Stimulated activated CD4-positive, alpha-beta T cell treated with anti-CD3 and anti-CD28 coated beads, Interleukin-1b, Interleukin-23, amount 100 ng/mL, for 1 hour (primary cell): ENCODE measurements around the gene TMEM213.

Experiments used
- DNase-seq, 2 donors: peaks; one replicate each; pipeline ENCODE4 v3.0.0-alpha.2; 2020; ENCODE audit warnings: low read depth in 2 of 2

TMEM213 gene

DNA sequence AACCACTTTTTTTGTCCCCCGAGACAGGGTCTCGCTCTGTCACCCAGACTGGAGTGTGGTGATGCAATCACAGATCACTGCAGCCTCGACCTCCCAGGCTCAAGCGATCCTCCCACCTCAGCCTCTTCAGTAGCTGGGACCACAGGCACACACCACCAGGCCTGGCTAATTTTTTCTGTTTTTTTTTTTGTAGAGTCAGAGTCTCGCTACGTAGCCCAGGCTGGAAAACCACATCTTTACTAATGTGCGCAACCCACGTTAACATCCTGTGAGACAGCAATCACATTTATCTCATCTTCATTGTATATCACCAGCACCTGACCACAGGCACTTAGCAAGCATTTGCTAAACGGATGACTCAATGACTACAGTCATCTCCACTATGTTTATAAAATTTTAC, 78.0 kb downstream of the TMEM213 start:
- peak; percentile 7 to 20 for DNase-seq

GRCh38 chr7:138876326-138876725, 78.5 kb downstream of the TMEM213 start:
- DNase-seq, result no peak

DNA sequence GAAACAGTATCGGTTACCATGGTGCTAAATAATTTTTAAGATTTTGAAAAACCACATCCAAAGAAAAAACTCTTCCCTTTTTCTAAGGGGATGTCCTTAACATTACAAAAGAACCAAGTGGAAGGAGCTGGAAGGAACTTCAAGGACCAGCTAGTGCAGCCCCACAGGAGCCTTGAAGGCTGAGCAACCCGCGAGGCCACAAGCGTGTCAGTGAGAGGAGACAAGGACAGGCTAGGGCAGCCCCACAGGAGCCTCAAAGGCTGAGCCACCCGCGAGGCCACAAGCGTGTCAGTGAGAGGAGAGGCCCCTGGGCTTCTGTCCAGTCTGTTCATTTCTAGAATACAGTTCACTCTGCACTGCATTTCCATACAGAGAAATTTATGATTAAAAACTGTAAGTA, 80.3 kb downstream of the TMEM213 start:
- no peak for DNase-seq

DNA sequence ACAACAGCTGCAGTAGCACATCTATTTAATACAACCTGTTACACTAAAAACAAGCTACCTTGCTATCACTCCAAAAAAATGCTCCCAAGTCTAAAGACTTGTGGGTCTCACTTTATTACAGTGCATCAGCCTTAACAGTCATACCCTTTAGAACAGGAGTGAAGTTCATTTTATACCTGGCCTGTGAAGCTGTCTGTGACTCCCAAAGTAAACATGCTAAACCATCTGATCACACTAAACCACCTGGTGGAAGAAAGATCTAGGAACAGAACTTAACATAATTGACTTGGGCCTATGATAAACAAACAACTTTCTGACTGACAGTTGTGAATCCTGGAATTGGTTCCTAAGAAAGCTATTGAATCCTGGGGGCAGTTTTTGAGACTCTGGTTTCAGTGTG, 81.1 kb downstream of the TMEM213 start:
- DNase-seq, result no peak

DNA sequence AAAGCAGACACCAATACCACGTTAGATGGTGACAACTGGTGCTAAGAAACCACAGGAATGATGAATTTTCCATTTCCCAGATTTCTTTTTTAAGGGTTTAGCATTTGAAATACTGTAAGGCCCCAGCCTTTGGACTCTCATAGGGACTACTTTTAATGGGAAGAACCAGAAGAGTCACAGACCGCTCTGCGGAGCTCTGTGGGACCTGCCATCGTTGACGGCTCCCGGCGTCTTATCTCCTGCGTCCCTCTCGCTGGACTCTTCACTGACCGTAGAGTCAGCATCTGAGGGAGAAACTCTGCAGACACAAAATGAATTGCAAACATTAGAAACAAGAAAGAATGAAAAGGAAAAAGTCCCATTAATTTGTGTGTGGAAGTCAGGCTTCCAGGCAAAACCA, 81.6 kb downstream of the TMEM213 start:
- DNase-seq, result no peak

DNA sequence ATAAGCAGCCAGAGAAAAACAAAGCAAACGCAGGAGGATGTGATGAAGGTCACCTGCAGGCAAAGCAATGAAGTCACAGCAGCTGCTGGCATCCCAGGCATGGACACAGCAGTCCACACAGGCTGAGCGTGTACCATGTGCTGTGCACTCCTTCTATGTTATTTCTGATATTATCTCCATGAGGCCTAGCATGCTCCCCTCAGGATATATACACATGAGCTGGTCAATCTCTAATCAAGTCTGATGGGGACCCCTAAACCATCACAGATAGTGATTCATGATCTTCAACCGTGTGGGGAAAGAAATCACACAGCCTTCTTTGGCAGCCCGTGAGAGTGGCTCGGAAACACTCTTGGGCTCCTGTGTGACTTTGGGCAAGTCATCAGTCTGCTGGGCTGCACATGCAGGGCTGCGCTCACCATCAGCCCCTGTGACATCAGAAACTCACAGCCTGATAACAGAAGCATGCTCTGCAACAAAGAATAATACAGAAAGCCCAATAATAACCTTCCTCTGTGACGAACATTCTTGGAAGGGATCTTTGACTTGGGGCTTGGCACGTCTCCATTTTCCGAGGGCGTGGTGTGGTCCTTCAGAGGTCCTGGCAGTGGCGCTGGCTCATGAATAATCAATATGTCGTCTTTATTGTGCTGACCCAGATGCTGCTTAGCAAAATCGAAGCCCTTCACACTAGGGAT, 83.2 kb downstream of the TMEM213 start:
- no peak for DNase-seq

GRCh38 chr7:138881579-138882188, 83.9 kb downstream of the TMEM213 start:
- DNase-seq, result no peak

GRCh38 chr7:138882249-138882648, 84.5 kb downstream of the TMEM213 start:
- no peak for DNase-seq

DNA sequence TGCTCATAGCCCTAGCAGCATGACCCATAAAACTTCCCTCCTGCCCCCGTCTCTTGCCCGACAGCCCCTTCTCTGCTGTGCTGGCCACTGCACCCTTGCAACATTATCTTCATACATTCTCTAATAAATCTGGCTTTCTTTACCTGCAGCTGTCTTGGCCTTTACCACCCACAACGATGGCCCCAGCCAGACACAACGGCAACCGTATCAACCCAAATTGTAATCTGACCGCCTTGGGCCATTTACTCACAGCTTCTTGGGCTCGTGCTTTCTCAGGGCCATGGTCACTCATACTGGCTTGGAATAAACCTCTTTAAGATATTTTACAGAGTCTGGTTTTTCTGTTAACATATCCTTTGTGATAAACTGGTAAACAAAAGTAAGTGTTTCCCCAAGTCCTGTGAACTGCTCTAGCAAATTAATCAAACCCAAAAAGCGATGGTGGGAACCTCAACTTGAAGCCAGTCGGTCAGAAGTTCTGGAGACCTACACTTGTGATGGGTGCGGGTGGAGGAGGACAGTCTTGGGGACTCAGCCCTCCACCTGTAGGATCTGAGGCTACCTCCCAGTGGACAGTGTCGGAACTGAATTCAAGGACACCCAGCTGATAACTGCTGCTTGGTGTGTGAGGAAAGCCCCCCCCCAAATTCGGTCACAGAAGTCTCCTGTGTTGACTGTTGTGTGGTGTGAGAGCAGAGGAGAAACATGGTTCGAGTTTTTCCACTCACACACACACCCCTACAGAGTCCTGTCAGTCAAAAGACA, 87.8 kb downstream of the TMEM213 start:
- no peak for DNase-seq

- DNase-seq, result no peak
Measured at GRCh38 chr7:138886501-138886917, 88.7 kb downstream of the TMEM213 start.

- no peak for DNase-seq
Measured at GRCh38 chr7:138887085-138887710, 89.4 kb downstream of the TMEM213 start.
